HG02852 (cell line): ENCODE results near the gene OLA1.

Source experiments
- ATAC-seq: cut with Tn5 transposase; IDR thresholded peaks from one replicate; pipeline ENCODE4 v1.9.1; 2021; ENCODE audit warnings: mild to moderate bottlenecking, moderate library complexity; ENCODE audit not compliant: unreplicated experiment

Gene OLA1

GRCh38 chr2:174038462-174038861 is 209.9 kb downstream of the OLA1 start:
- ATAC-seq = peak; percentile 42

GRCh38 chr2:174036825-174037224 is 211.5 kb downstream of the OLA1 start:
- ATAC-seq = no peak

GRCh38 chr2:174035981-174036742 is 212.2 kb downstream of the OLA1 start:
- no peak for ATAC-seq

- ATAC-seq = no peak
Observed at GRCh38 chr2:174035117-174035635, 213.2 kb downstream of the OLA1 start.

- ATAC-seq = no peak
Observed at GRCh38 chr2:174033163-174033550, 215.2 kb downstream of the OLA1 start.

- ATAC-seq = no peak
Observed at GRCh38 chr2:174031226-174031625, 217.1 kb downstream of the OLA1 start.

- ATAC-seq = no peak
Observed at GRCh38 chr2:174028935-174029334, 219.4 kb downstream of the OLA1 start.

- ATAC-seq = no peak
Observed at GRCh38 chr2:174027956-174028355, 220.4 kb downstream of the OLA1 start.

GRCh38 chr2:174026122-174026845 is 222.0 kb downstream of the OLA1 start:
- ATAC-seq = no peak

GRCh38 chr2:174025271-174026121 is 222.8 kb downstream of the OLA1 start:
- no peak for ATAC-seq

- no peak for ATAC-seq
Observed at GRCh38 chr2:174024524-174025270, 223.6 kb downstream of the OLA1 start.

- ATAC-seq = no peak
Observed at GRCh38 chr2:174023591-174024523, 224.5 kb downstream of the OLA1 start.
